BLaER1 treated with 17β-estradiol and CSF1 and Interleukin-3, amounts not matched to agents 10 nM and 100 nM (cell line): ENCODE data around the gene OLFML2A.

Source experiments
- H3K27ac ChIP-seq, 11 experiments: shearing (Covaris generic); formaldehyde crosslinking; 2 replicates each; pipeline ENCODE4 v1.8.1; 2022
- H3K27me3 ChIP-seq, 11 experiments: shearing (Covaris generic); formaldehyde crosslinking; 2 replicates each; pipeline ENCODE4 v1.8.1; 2022
- H3K36me3 ChIP-seq, 11 experiments: shearing (Covaris generic); formaldehyde crosslinking; 2 replicates each; pipeline ENCODE4 v1.8.1; 2022
- H3K4me1 ChIP-seq, 10 experiments: shearing (Covaris generic); formaldehyde crosslinking; 2 replicates each; pipeline ENCODE4 v1.8.1; 2022
- H3K4me2 ChIP-seq, 11 experiments: shearing (Covaris generic); formaldehyde crosslinking; 2 replicates each; pipeline ENCODE4 v1.8.1; 2022
- H3K4me3 ChIP-seq, 10 experiments: shearing (Covaris generic); formaldehyde crosslinking; 2 replicates each; pipeline ENCODE4 v1.8.1; 2022
- H3K9ac ChIP-seq, 11 experiments: shearing (Covaris generic); formaldehyde crosslinking; 2 replicates each; pipeline ENCODE4 v1.8.1; 2022
- H3K9me3 ChIP-seq, 11 experiments: shearing (Covaris generic); formaldehyde crosslinking; replicated peaks in 1 of 11; 2 replicates each; pipeline ENCODE4 v1.8.1; 2022
- H4K20me1 ChIP-seq, 11 experiments: shearing (Covaris generic); formaldehyde crosslinking; 2 replicates each; pipeline ENCODE4 v1.8.1; 2022
- Cebpa-rat ChIP-seq, 11 experiments: shearing (Covaris generic); IDR thresholded peaks; 2 replicates each; pipeline ENCODE4 v1.8.1; 2022

Gene OLFML2A

GRCh38 chr9:124859803-124860581, 83.1 kb downstream of the OLFML2A start:
- H3K27ac ChIP-seq: peak overlapping the region in 10 of 11 experiments; percentile 96 to 100 (median 100); a peak in 20 of 22 replicates
- peak overlapping the region; percentile 88 to 99 (median 98) for H3K4me2 ChIP-seq
- no peaks in the 10 kb centered on the region for H3K27me3 ChIP-seq
- H3K4me1 ChIP-seq: peaks cover 35 to 47% (median 41%) of the 10 kb centered on the region in 10 experiments
- H3K36me3 ChIP-seq: peaks cover 44 to 56% (median 53%) of the 10 kb centered on the region in 11 experiments
- peak overlapping the region; percentile 84 to 100 (median 92) for H3K4me3 ChIP-seq
- H3K9me3 ChIP-seq: no peaks in the 10 kb centered on the region
- H3K9ac ChIP-seq: peak overlapping the region; percentile 94 to 100 (median 99)
- TF ChIP-seq Cebpa-rat (IDR thresholded peaks at IDR 0.05): no peak
- peaks cover 57 to 67% (median 66%) of the 10 kb centered on the region in 11 experiments for H4K20me1 ChIP-seq

- TF ChIP-seq Cebpa-rat (IDR thresholded peaks at IDR 0.05): no peak
- Histone ChIP-seq H3K9ac (peak overlapping the region; percentile 94 to 100 (median 99)), H3K9me3 (no peaks in the 10 kb centered on the region), H3K36me3 (peaks cover 44 to 56% (median 53%) of the 10 kb centered on the region in 11 experiments), H4K20me1 (peaks cover 55 to 59% (median 59%) of the 10 kb centered on the region in 11 experiments), H3K27me3 (no peaks in the 10 kb centered on the region), H3K4me1 (peaks cover 35 to 47% (median 41%) of the 10 kb centered on the region in 10 experiments), H3K27ac (peak overlapping the region; percentile 95 to 100 (median 99)), H3K4me2 (peak overlapping the region; percentile 88 to 99 (median 98)), H3K4me3 (peak overlapping the region; percentile 84 to 100 (median 92))
Measured at GRCh38 chr9:124860582-124861341, 83.8 kb downstream of the OLFML2A start.

GRCh38 chr9:124861342-124862229, 84.7 kb downstream of the OLFML2A start, which contains the start of the genes ARPC5L and RPL35:
TSS of gene ARPC5L (plus strand) at chr9:124862130. CDS start at chr9:124869291, 7,161 bp downstream.
TSS of gene RPL35 (minus strand) at chr9:124861957. CDS start at chr9:124861912, 45 bp downstream.
- Histone ChIP-seq H3K27ac (peak within 1 kb of the TSS; percentile 95 to 100 (median 99)), H4K20me1 (peaks cover 47 to 51% (median 51%) of the 10 kb centered on the region in 11 experiments), H3K9me3 (no peaks in the 10 kb centered on the region), H3K4me1 (peaks cover 38 to 51% (median 42%) of the 10 kb centered on the region in 10 experiments), H3K4me2 (peak within 1 kb of the TSS; percentile 88 to 99 (median 98)), H3K9ac (peak within 1 kb of the TSS; percentile 94 to 100 (median 99)), H3K36me3 (peaks cover 43 to 49% (median 47%) of the 10 kb centered on the region in 11 experiments), H3K27me3 (no peaks in the 10 kb centered on the region), H3K4me3 (peak within 1 kb of the TSS; percentile 84 to 100 (median 92))
- TF ChIP-seq Cebpa-rat (IDR thresholded peaks at IDR 0.05): no peak

GRCh38 chr9:124863371-124863871, 86.5 kb downstream of the OLFML2A start:
- peak overlapping the region in 3 of 11 experiments; percentile 96 to 99 (median 99); a peak in 2 of 22 replicates for H3K27ac ChIP-seq
- no peak overlapping the region for H3K4me3 ChIP-seq
- no peaks in the 10 kb centered on the region for H3K9me3 ChIP-seq
- H3K27me3 ChIP-seq: no peaks in the 10 kb centered on the region
- TF ChIP-seq Cebpa-rat (IDR thresholded peaks at IDR 0.05): no peak
- peak overlapping the region in 7 of 11 experiments; percentile 17 to 100 (median 98); a peak in 7 of 22 replicates for H3K9ac ChIP-seq
- peaks cover 51 to 59% (median 54%) of the 10 kb centered on the region in 10 experiments for H3K4me1 ChIP-seq
- H4K20me1 ChIP-seq: peaks cover 28 to 33% (median 32%) of the 10 kb centered on the region in 11 experiments
- H3K4me2 ChIP-seq: peak overlapping the region; percentile 66 to 97 (median 86); a peak in 19 of 22 replicates
- H3K36me3 ChIP-seq: peaks cover 24 to 30% (median 28%) of the 10 kb centered on the region in 11 experiments
